Measurements from ENCODE around the gene MYF6. TPM values are rescaled to one million over a fixed set of nuclear protein-coding genes. Genes with fewer than 3 reads are reported as not detected.

The MYF6 gene
- total RNA-seq, 3 donors from 2014 or later = not detected

GRCh38 chr12:80690090-80690489 lies 17.3 kb upstream of the MYF6 start:
- Histone ChIP-seq H3K36me3 (ENCODE audit: low read depth) (no peaks in the 10 kb centered on the region), H3K9me3 (no peaks in the 10 kb centered on the region), H3K4me1 (ENCODE audit: low read depth) (no peaks in the 10 kb centered on the region), H3K4me3 (no peak overlapping the region)
- no peak for DNase-seq
- ATAC-seq = no peak
- intact Hi-C loops (cut with DNase I, micrococcal nuclease) = no loop called here
- TF ChIP-seq CTCF (IDR thresholded peaks at IDR 0.05) = no peak

GRCh38 chr12:80690513-80690912 lies 16.9 kb upstream of the MYF6 start:
- Histone ChIP-seq H3K4me1 (ENCODE audit: low read depth) (no peaks in the 10 kb centered on the region), H3K9me3 (no peaks in the 10 kb centered on the region), H3K36me3 (ENCODE audit: low read depth) (no peaks in the 10 kb centered on the region), H3K4me3 (no peak overlapping the region)
- DNase-seq = no peak
- no peak for TF ChIP-seq CTCF (IDR thresholded peaks at IDR 0.05)
- intact Hi-C loops (cut with DNase I, micrococcal nuclease) = no loop called here
- ATAC-seq = no peak

GRCh38 chr12:80692114-80692513 lies 15.3 kb upstream of the MYF6 start:
- no peak for DNase-seq
- Histone ChIP-seq H3K36me3 (ENCODE audit: low read depth) (no peaks in the 10 kb centered on the region), H3K4me1 (ENCODE audit: low read depth) (no peaks in the 10 kb centered on the region), H3K9me3 (no peaks in the 10 kb centered on the region), H3K4me3 (no peak overlapping the region)
- TF ChIP-seq CTCF (IDR thresholded peaks at IDR 0.05) = no peak
- ATAC-seq = no peak
- intact Hi-C loops (cut with DNase I, micrococcal nuclease) = no loop called here

- ATAC-seq = no peak
- no peak for TF ChIP-seq CTCF (IDR thresholded peaks at IDR 0.05)
- Histone ChIP-seq H3K4me3 (no peak overlapping the region), H3K36me3 (ENCODE audit: low read depth) (no peaks in the 10 kb centered on the region), H3K9me3 (no peaks in the 10 kb centered on the region), H3K4me1 (ENCODE audit: low read depth) (no peaks in the 10 kb centered on the region)
- intact Hi-C loops (cut with DNase I, micrococcal nuclease) = no loop called here
- DNase-seq = no peak
Observed at GRCh38 chr12:80697270-80697887, 10.1 kb upstream of the MYF6 start.

- TF ChIP-seq CTCF (IDR thresholded peaks at IDR 0.05) = no peak
- intact Hi-C loops (cut with DNase I, micrococcal nuclease) = no loop called here
- ATAC-seq = no peak
Observed at GRCh38 chr12:80698256-80698655, 9.2 kb upstream of the MYF6 start.

More at GRCh38 chr12:80698256-80698655, 9.2 kb upstream of the MYF6 start:
- Histone ChIP-seq H3K4me3 (no peak overlapping the region), H3K36me3 (ENCODE audit: low read depth) (no peaks in the 10 kb centered on the region), H3K4me1 (ENCODE audit: low read depth) (no peaks in the 10 kb centered on the region), H3K9me3 (no peaks in the 10 kb centered on the region)
- DNase-seq = no peak

Measured in mucosa of descending colon (tissue), 3 donors.